Peyer's patch (tissue), 4 donors: Measurements from ENCODE around the gene ZFP92.

Experiments used
- POLR2A ChIP-seq, 2 donors: fragments of 450-650 bp; IDR thresholded peaks; one replicate each; pipeline ENCODE4 v1.5.1; 2017; ENCODE audit warnings: antibody characterized with exemption in 2 of 2, mild to moderate bottlenecking in 2 of 2, moderate library complexity in 2 of 2
- TF ChIP-seq, protein P1 (sequence below), 6 experiments: fragments of 450-650 bp in 4 of 6; fragments of 200-600 bp in 2 of 6; sonication (generic) in 1 of 6; IDR thresholded peaks; one replicate each; pipeline ENCODE4 v1.5.1; 2017 to 2019; ENCODE audit warnings: antibody characterized with exemption in 6 of 6, mild to moderate bottlenecking in 3 of 6, moderate library complexity in 1 of 6

DNA sequence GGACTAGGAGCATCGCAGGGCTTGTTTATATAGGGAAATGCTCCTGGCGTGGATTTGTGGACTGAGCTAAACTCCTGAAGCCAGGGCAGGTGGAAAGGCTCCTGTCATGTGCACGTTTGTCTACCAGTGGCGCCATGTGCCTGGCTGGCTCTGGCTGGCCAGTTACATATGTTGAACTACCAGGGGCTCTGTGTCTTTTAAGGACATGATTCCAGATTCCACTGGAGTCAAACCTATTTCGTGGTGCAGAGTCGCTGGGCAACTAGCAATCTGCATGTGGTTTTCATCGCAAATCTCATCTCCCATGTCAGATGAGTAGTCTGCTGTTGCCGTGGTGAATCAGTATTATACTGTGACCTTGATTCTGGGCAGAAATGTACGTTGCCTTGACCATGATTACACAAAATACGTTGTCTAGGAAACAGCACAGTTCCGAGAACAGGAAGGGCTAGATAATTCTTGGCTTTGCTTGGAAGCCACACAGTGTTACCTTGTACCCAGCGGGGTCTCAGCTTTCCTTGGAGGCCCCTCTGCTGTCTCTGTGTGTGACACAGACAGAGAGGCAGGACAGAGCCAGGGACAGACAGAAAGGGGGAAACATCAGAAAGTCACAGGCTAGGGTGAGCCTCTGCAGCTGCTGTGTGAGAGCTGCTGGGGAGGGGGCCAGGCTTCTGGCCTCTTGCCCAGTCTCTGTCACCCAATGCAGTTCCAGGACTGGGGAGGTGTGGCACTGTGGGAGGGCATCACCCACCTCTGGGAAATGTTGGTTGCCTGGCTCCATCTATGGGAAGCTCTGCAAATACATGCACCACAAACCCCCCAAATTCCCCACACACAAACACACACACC is 29.4 kb upstream of the ZFP92 start:
- TF ChIP-seq, protein P1, sequence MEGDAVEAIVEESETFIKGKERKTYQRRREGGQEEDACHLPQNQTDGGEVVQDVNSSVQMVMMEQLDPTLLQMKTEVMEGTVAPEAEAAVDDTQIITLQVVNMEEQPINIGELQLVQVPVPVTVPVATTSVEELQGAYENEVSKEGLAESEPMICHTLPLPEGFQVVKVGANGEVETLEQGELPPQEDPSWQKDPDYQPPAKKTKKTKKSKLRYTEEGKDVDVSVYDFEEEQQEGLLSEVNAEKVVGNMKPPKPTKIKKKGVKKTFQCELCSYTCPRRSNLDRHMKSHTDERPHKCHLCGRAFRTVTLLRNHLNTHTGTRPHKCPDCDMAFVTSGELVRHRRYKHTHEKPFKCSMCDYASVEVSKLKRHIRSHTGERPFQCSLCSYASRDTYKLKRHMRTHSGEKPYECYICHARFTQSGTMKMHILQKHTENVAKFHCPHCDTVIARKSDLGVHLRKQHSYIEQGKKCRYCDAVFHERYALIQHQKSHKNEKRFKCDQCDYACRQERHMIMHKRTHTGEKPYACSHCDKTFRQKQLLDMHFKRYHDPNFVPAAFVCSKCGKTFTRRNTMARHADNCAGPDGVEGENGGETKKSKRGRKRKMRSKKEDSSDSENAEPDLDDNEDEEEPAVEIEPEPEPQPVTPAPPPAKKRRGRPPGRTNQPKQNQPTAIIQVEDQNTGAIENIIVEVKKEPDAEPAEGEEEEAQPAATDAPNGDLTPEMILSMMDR (IDR thresholded peaks at IDR 0.05): no peak
- no peak for TF ChIP-seq POLR2A (IDR thresholded peaks at IDR 0.05)
